ENCODE measurements around the gene HSD17B11.

DNA sequence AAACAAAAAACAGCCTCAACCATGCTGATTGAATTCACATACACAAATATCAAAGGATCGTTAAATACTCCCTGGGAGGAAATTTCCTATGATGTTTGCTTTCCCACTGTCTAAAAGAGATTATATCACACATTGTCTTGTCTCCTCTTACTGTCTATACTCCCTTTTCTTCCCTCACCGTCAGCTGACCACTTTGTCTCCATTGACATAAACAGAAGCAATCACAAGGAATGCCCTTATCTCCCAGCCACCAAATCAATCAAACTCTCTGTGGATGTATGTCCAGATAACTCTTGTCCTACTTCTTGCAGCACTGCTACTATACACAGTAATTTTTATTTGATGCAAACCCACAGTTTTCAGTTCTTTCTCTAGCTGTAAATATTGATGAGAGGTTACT, 19.2 kb upstream of the HSD17B11 start:
- TF ChIP-seq, protein P1, sequence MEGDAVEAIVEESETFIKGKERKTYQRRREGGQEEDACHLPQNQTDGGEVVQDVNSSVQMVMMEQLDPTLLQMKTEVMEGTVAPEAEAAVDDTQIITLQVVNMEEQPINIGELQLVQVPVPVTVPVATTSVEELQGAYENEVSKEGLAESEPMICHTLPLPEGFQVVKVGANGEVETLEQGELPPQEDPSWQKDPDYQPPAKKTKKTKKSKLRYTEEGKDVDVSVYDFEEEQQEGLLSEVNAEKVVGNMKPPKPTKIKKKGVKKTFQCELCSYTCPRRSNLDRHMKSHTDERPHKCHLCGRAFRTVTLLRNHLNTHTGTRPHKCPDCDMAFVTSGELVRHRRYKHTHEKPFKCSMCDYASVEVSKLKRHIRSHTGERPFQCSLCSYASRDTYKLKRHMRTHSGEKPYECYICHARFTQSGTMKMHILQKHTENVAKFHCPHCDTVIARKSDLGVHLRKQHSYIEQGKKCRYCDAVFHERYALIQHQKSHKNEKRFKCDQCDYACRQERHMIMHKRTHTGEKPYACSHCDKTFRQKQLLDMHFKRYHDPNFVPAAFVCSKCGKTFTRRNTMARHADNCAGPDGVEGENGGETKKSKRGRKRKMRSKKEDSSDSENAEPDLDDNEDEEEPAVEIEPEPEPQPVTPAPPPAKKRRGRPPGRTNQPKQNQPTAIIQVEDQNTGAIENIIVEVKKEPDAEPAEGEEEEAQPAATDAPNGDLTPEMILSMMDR (conservative IDR thresholded peaks at IDR 0.05; ENCODE audit: low read length) = no peak
- no peak for TF ChIP-seq EZH2phosphoT487 (IDR thresholded peaks at IDR 0.05; ENCODE audit: borderline replicate concordance)

Measured in Loucy (cell line).